ENCODE measurements around the gene COPE. TPM values are rescaled to one million over a fixed set of nuclear protein-coding genes. Genes with fewer than 3 reads are reported as not detected.

Gene COPE
- total RNA-seq, 1 donor from 2014 or later: 194 TPM

GRCh38 chr19:18878858-18879578 is 40.2 kb downstream of the COPE start:
- H3K4me1 Mint-ChIP-seq: no peaks in the 10 kb centered on the region
- TF ChIP-seq CTCF (conservative IDR thresholded peaks at IDR 0.05): no peak
- H3K27me3 Mint-ChIP-seq (ENCODE audit: low read depth): no peaks in the 10 kb centered on the region
- H3K27ac Mint-ChIP-seq (ENCODE audit: unreplicated experiment): no peak overlapping the region
- H3K36me3 Mint-ChIP-seq (ENCODE audit: low read depth): peaks cover 51% of the 10 kb centered on the region
- H3K9me3 Mint-ChIP-seq: peaks cover 6% of the 10 kb centered on the region
- DNase-seq (ENCODE audit: low read depth, low spot score): no peak
- H3K4me3 Mint-ChIP-seq: no peak overlapping the region

- Mint-ChIP-seq H3K27me3 (ENCODE audit: low read depth) (no peaks in the 10 kb centered on the region), H3K4me3 (no peak overlapping the region), H3K27ac (ENCODE audit: unreplicated experiment) (no peak overlapping the region), H3K9me3 (peaks cover 6% of the 10 kb centered on the region), H3K4me1 (no peaks in the 10 kb centered on the region), H3K36me3 (ENCODE audit: low read depth) (peaks cover 52% of the 10 kb centered on the region)
- TF ChIP-seq CTCF (conservative IDR thresholded peaks at IDR 0.05): no peak
- DNase-seq (ENCODE audit: low read depth, low spot score): no peak
These were observed 41.0 kb downstream of the COPE start for GRCh38 chr19:18878058-18878797.

GRCh38 chr19:18876865-18877264 is 42.3 kb downstream of the COPE start:
- no peak for TF ChIP-seq CTCF (conservative IDR thresholded peaks at IDR 0.05)
- H3K4me3 Mint-ChIP-seq: no peak overlapping the region
- no peak overlapping the region for H3K27ac Mint-ChIP-seq (ENCODE audit: unreplicated experiment)
- DNase-seq (ENCODE audit: low read depth, low spot score): no peak
- no peaks in the 10 kb centered on the region for H3K27me3 Mint-ChIP-seq (ENCODE audit: low read depth)
- H3K9me3 Mint-ChIP-seq: peaks cover 6% of the 10 kb centered on the region
- H3K36me3 Mint-ChIP-seq (ENCODE audit: low read depth): peaks cover 50% of the 10 kb centered on the region
- H3K4me1 Mint-ChIP-seq: peaks cover under 1% of the 10 kb centered on the region

- peaks cover 5% of the 10 kb centered on the region for H3K4me1 Mint-ChIP-seq
- no peaks in the 10 kb centered on the region for H3K27me3 Mint-ChIP-seq (ENCODE audit: low read depth)
- H3K36me3 Mint-ChIP-seq (ENCODE audit: low read depth): peaks cover 49% of the 10 kb centered on the region
- no peak overlapping the region for H3K4me3 Mint-ChIP-seq
- no peak for TF ChIP-seq CTCF (conservative IDR thresholded peaks at IDR 0.05)
- DNase-seq (ENCODE audit: low read depth, low spot score): no peak
- peaks cover 6% of the 10 kb centered on the region for H3K9me3 Mint-ChIP-seq
- H3K27ac Mint-ChIP-seq (ENCODE audit: unreplicated experiment): no peak overlapping the region
These were observed 43.5 kb downstream of the COPE start for GRCh38 chr19:18875726-18876125.

GRCh38 chr19:18871543-18871942 is 47.6 kb downstream of the COPE start:
- no peak for DNase-seq (ENCODE audit: low read depth, low spot score)
- no peak overlapping the region for H3K27ac Mint-ChIP-seq (ENCODE audit: unreplicated experiment)
- H3K36me3 Mint-ChIP-seq (ENCODE audit: low read depth): peaks cover 27% of the 10 kb centered on the region
- TF ChIP-seq CTCF (conservative IDR thresholded peaks at IDR 0.05): no peak
- H3K4me3 Mint-ChIP-seq: peak overlapping the region; percentile 69
- H3K9me3 Mint-ChIP-seq: peaks cover 2% of the 10 kb centered on the region
- peaks cover 5% of the 10 kb centered on the region for H3K4me1 Mint-ChIP-seq
- no peaks in the 10 kb centered on the region for H3K27me3 Mint-ChIP-seq (ENCODE audit: low read depth)

Measured in neural crest cell (in vitro differentiated cells).